ENCODE results near the gene FAM83G. TPM values are rescaled to one million over a fixed set of nuclear protein-coding genes. Genes with fewer than 3 reads are reported as not detected.

FAM83G gene
- total RNA-seq, 2 experiments from 2014 or later, result 5.0 to 10.4 TPM

DNA sequence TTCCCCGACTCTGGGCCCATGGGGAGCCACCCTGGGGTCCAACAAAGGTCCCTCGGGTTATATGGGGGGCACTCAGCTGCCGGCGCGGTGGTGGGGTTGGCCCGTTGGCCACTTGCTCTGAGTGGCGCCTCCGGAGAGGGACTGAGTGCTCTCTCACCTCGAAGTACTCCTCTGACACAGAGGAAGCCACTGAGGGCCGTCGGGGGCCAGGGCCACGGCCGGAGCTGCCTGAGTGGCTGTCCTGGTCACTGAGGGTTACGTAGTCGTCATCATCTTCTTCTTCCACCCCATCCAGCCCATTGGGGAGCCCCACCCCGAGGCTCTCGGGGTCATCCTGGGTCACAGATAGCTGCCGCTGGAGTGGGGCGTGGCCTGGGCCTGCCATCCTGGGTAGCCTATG lies 26.9 kb downstream of the FAM83G start:
- H3K4me2 ChIP-seq (ENCODE audit: low read length), result no peak overlapping the region
- ChIA-PET POLR2A (no interaction called here), CTCF (ENCODE audit: unreplicated experiment) (no interaction called here)
- intact Hi-C loops (cut with micrococcal nuclease; ENCODE audit: unreplicated experiment), result no loop called here
- H3K27ac ChIP-seq (ENCODE audit: low read depth, low read length, poor library complexity, severe bottlenecking), result no peak overlapping the region
- no peak overlapping the region for H3K4me3 ChIP-seq (ENCODE audit: low read depth, low read length, poor library complexity, severe bottlenecking)
- DNase-seq (ENCODE audit: low spot score), result no peak
- no peaks in the 10 kb centered on the region for H3K4me1 ChIP-seq (ENCODE audit: insufficient read depth, low read length, poor library complexity, severe bottlenecking)
- TF ChIP-seq, protein P1, sequence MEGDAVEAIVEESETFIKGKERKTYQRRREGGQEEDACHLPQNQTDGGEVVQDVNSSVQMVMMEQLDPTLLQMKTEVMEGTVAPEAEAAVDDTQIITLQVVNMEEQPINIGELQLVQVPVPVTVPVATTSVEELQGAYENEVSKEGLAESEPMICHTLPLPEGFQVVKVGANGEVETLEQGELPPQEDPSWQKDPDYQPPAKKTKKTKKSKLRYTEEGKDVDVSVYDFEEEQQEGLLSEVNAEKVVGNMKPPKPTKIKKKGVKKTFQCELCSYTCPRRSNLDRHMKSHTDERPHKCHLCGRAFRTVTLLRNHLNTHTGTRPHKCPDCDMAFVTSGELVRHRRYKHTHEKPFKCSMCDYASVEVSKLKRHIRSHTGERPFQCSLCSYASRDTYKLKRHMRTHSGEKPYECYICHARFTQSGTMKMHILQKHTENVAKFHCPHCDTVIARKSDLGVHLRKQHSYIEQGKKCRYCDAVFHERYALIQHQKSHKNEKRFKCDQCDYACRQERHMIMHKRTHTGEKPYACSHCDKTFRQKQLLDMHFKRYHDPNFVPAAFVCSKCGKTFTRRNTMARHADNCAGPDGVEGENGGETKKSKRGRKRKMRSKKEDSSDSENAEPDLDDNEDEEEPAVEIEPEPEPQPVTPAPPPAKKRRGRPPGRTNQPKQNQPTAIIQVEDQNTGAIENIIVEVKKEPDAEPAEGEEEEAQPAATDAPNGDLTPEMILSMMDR (conservative IDR thresholded peaks at IDR 0.05; ENCODE audit: low read length), result no peak
- no peak for TF ChIP-seq EZH2phosphoT487 (IDR thresholded peaks at IDR 0.05; ENCODE audit: borderline replicate concordance, low read depth, low read length)
- H3K9me3 ChIP-seq (ENCODE audit: low read length), result no peaks in the 10 kb centered on the region
- BruUV-seq (replicated peaks), result no TSS peak
- no peaks in the 10 kb centered on the region for H3K9me2 ChIP-seq (ENCODE audit: insufficient read depth, low read length)
- H3K79me2 ChIP-seq (ENCODE audit: insufficient read depth, low read depth, low read length), result no peaks in the 10 kb centered on the region
- H3K36me3 ChIP-seq (ENCODE audit: insufficient read depth, low read length), result no peaks in the 10 kb centered on the region
- H4K20me1 ChIP-seq (ENCODE audit: insufficient read depth, low read length), result no peaks in the 10 kb centered on the region
- H2AFZ ChIP-seq (ENCODE audit: low read length), result no peak overlapping the region

DNA sequence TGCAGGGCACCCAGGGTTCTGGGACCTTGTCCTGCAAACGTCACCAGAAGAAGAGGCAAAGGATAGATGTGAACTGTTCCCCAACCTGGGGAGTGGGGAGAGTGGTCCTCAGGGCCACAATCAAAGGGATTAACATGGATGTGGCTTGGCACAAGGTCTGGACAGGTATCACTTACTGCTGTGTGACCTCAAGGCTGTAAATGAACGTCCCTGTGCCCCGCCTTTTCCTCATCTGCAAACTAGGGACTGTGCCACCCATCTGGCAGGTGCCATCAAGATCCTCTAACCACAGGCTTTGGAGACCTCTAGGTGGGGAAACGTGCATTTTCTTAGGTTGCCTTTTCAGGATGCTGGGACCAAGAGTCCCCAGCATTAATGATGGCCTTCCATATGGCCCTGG lies 27.5 kb downstream of the FAM83G start:
- no TSS peak for BruUV-seq (replicated peaks)
- H3K79me2 ChIP-seq (ENCODE audit: insufficient read depth, low read depth, low read length), result no peaks in the 10 kb centered on the region
- no peak overlapping the region for H3K4me3 ChIP-seq (ENCODE audit: low read depth, low read length, poor library complexity, severe bottlenecking)
- no peaks in the 10 kb centered on the region for H3K9me2 ChIP-seq (ENCODE audit: insufficient read depth, low read length)
- no peaks in the 10 kb centered on the region for H4K20me1 ChIP-seq (ENCODE audit: insufficient read depth, low read length)
- H3K9me3 ChIP-seq (ENCODE audit: low read length), result no peaks in the 10 kb centered on the region
- intact Hi-C loops (cut with micrococcal nuclease; ENCODE audit: unreplicated experiment), result no loop called here
- no peak for TF ChIP-seq EZH2phosphoT487 (IDR thresholded peaks at IDR 0.05; ENCODE audit: borderline replicate concordance, low read depth, low read length)
- TF ChIP-seq, protein P1 (conservative IDR thresholded peaks at IDR 0.05; ENCODE audit: low read length), result no peak
- ChIA-PET CTCF (ENCODE audit: unreplicated experiment) (no interaction called here), POLR2A (no interaction called here)
- H2AFZ ChIP-seq (ENCODE audit: low read length), result no peak overlapping the region
- no peaks in the 10 kb centered on the region for H3K36me3 ChIP-seq (ENCODE audit: insufficient read depth, low read length)
- H3K4me2 ChIP-seq (ENCODE audit: low read length), result no peak overlapping the region
- no peak overlapping the region for H3K27ac ChIP-seq (ENCODE audit: low read depth, low read length, poor library complexity, severe bottlenecking)
- DNase-seq (ENCODE audit: low spot score), result no peak
- no peaks in the 10 kb centered on the region for H3K4me1 ChIP-seq (ENCODE audit: insufficient read depth, low read length, poor library complexity, severe bottlenecking)

DNA sequence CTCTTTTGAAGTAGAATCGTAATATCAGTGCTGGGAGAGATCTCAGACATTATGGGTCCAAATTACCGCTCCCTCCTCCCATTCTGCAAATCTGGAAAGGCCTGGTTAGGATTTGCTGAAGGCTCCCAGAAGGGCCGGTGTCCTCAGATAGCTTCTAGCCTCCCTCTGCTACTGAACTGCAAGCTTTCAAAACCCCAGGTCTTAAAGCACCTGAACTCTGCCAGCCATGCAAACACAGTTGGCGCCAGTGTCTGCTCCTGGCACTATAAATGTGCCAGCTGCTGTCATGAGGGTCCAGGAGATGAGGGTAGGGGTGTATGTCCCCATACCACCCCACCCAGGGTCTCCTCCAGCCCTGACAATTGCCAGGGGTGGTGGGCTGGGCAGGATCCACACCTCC lies 28.4 kb downstream of the FAM83G start:
- H4K20me1 ChIP-seq (ENCODE audit: insufficient read depth, low read length), result no peaks in the 10 kb centered on the region
- no peaks in the 10 kb centered on the region for H3K4me1 ChIP-seq (ENCODE audit: insufficient read depth, low read length, poor library complexity, severe bottlenecking)
- ChIA-PET CTCF (ENCODE audit: unreplicated experiment) (no interaction called here), POLR2A (no interaction called here)
- TF ChIP-seq, protein P1 (conservative IDR thresholded peaks at IDR 0.05; ENCODE audit: low read length), result no peak
- TF ChIP-seq EZH2phosphoT487 (IDR thresholded peaks at IDR 0.05; ENCODE audit: borderline replicate concordance, low read depth, low read length), result no peak
- H3K36me3 ChIP-seq (ENCODE audit: insufficient read depth, low read length), result no peaks in the 10 kb centered on the region
- no peak overlapping the region for H3K27ac ChIP-seq (ENCODE audit: low read depth, low read length, poor library complexity, severe bottlenecking)
- intact Hi-C loops (cut with micrococcal nuclease; ENCODE audit: unreplicated experiment), result no loop called here
- H3K9me3 ChIP-seq (ENCODE audit: low read length), result no peaks in the 10 kb centered on the region
- BruUV-seq (replicated peaks), result no TSS peak
- no peak overlapping the region for H3K4me3 ChIP-seq (ENCODE audit: low read depth, low read length, poor library complexity, severe bottlenecking)
- DNase-seq (ENCODE audit: low spot score), result no peak
- no peaks in the 10 kb centered on the region for H3K79me2 ChIP-seq (ENCODE audit: insufficient read depth, low read depth, low read length)
- H2AFZ ChIP-seq (ENCODE audit: low read length), result no peak overlapping the region
- H3K9me2 ChIP-seq (ENCODE audit: insufficient read depth, low read length), result no peaks in the 10 kb centered on the region
- no peak overlapping the region for H3K4me2 ChIP-seq (ENCODE audit: low read length)
